NCI-H2196 treated with DMSO at 0.1 percent for 48 hours (cell line): Measurements from ENCODE around the gene SRRT.
A peak's percentile ranks its signal among the peaks of the same experiment; 100 is the strongest.
"Not testable (repeated sequence)": the region's sequence is repeated elsewhere in the genome, so short reads cannot be mapped to it uniquely, and the experiment has no call there.

Experiments used
- DNase-seq: peaks from one replicate; lab custom pipeline; 2025; ENCODE audit not compliant: unreplicated experiment; lab: John Stamatoyannopoulos, UW

Gene SRRT

GRCh38 chr7:100893318-100893895 is 18.5 kb downstream of the SRRT start:
- DNase-seq: no peak

GRCh38 chr7:100893910-100894721 is 19.2 kb downstream of the SRRT start:
- DNase-seq: no peak

GRCh38 chr7:100894860-100895700 is 20.2 kb downstream of the SRRT start:
- no peak for DNase-seq

- no peak for DNase-seq
Observed at GRCh38 chr7:100895701-100895955, 20.7 kb downstream of the SRRT start, which contains the start of gene ACHE. ACHE (minus strand) TSS chr7:100895888; CDS start chr7:100894232, 1,656 bp downstream.

GRCh38 chr7:100895956-100896731 is 21.2 kb downstream of the SRRT start:
- peak; percentile 61 for DNase-seq

GRCh38 chr7:100896732-100897608 is 22.1 kb downstream of the SRRT start:
- no peak for DNase-seq

- no peak for DNase-seq
Observed at GRCh38 chr7:100897772-100898454, 23.0 kb downstream of the SRRT start.

GRCh38 chr7:100899432-100899831 is 24.5 kb downstream of the SRRT start:
- no peak for DNase-seq

GRCh38 chr7:100900978-100901377 is 26.1 kb downstream of the SRRT start:
- no peak for DNase-seq

- no peak for DNase-seq
Observed at GRCh38 chr7:100901921-100902332, 27.0 kb downstream of the SRRT start.

GRCh38 chr7:100902638-100903037 is 27.7 kb downstream of the SRRT start:
- no peak for DNase-seq

- DNase-seq: no peak
Observed at GRCh38 chr7:100908512-100908911, 33.6 kb downstream of the SRRT start.

GRCh38 chr7:100910443-100910842 is 35.5 kb downstream of the SRRT start:
- not testable (repeated sequence) for DNase-seq

- no peak for DNase-seq
Observed at GRCh38 chr7:100911484-100911883, 36.6 kb downstream of the SRRT start.

GRCh38 chr7:100914208-100914878 is 39.4 kb downstream of the SRRT start:
- no peak for DNase-seq

GRCh38 chr7:100914879-100915447 is 40.1 kb downstream of the SRRT start:
- DNase-seq: no peak

GRCh38 chr7:100919335-100919734 is 44.4 kb downstream of the SRRT start:
- DNase-seq: not testable (repeated sequence)

- DNase-seq: not testable (repeated sequence)
Observed at GRCh38 chr7:100919779-100920437, 45.0 kb downstream of the SRRT start.
